Forelimb muscle (tissue), 1 donor: Measurements from ENCODE around the gene GDF9. TPM values are rescaled to one million over a fixed set of nuclear protein-coding genes. Genes with fewer than 3 reads are reported as not detected.
A peak's percentile ranks its signal among the peaks of the same experiment; 100 is the strongest.

ENCODE experiments used
- DNase-seq: peaks from one replicate; pipeline ENCODE4 v3.0.0-alpha.2; 2013; ENCODE audit warnings: low read depth
- polyA plus RNA-seq: library from polyadenylated mRNA; unstranded; fragments of 120-200 nt; gene quantifications from one replicate; pipeline ENCODE4 v1.2.1, GENCODE V29; 2013; ENCODE audit not compliant: insufficient read length

GDF9 gene
- polyA plus RNA-seq, 1 donor, result 0.95 TPM

- no peak for DNase-seq
Observed at GRCh38 chr5:132837868-132838267, 28.4 kb downstream of the GDF9 start.

DNA sequence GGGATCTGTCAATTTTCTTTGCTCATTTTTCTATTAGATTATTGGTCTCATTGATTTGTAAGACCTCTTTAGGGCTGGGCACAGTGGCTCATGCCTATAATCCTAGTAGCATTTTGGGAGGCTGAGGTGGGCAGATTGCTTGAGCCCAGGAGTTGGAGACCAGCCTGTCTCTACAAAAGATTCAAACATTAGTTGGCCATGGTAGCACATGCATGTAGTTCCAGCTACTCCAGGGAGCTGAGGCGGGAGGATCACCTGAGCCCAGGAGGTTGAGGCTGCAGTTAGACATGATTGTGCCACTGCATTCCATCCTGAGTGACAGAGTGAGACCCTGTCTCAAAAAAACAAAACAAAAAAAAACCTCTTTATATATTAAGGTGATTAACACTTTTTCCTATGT lies 29.4 kb downstream of the GDF9 start:
- DNase-seq, result no peak

- DNase-seq, result no peak
Observed at GRCh38 chr5:132834057-132834456, 32.2 kb downstream of the GDF9 start.

DNA sequence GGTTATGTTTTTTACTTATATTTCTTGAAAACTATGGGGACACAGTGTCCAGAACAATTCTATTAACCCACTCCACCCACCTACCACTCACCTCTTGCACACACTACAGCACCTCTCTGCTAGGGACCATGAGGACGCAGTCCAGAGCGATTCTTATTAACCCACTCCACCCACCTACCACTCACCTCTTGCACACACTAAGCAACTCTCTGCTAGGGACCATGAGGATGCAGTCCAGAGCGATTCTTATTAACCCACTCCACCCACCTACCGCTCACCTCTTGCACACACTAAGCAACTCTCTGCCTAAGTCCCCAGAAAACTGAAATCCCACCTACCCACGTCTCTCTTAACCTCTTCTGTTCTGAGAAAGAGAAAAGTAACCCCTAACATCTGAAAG lies 33.7 kb downstream of the GDF9 start:
- DNase-seq, result no peak

DNA sequence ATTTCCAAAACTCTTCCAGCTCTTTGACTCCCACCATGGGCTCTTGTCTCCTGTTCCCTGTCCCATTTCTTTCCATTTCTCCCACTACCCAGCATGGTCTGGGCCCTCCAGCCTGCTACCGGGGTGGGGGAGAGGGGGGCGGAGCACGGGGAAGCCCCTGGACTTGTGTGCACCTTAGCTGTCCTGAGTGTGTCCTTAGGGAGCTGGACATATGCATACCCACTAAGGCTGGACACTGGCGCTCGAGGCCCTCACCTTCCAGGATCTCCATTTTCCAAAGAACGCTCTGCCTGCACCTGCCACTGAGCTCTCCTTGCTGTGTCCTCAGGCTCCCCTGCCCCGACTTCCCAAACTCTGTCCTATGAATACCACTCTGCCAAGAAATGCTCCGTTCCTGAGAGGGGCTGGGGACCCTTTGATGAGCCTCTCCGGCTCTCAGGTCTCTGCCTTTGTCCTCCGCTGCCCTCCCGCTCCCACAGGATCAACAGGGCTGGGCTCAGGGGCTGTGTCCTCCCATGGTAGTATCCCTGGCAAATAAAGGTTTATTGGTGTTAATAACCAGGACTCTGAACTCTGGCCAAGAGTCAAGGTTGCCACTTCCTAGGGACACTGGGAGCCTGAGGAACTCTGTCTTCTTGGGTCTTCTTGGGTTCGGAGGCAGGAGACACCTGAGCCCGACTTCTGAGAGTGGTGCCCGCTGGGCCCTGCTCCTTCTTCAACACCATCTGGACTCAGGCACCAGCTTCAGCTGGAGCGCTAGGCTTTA lies 35.0 kb downstream of the GDF9 start:
- DNase-seq, result no peak

DNA sequence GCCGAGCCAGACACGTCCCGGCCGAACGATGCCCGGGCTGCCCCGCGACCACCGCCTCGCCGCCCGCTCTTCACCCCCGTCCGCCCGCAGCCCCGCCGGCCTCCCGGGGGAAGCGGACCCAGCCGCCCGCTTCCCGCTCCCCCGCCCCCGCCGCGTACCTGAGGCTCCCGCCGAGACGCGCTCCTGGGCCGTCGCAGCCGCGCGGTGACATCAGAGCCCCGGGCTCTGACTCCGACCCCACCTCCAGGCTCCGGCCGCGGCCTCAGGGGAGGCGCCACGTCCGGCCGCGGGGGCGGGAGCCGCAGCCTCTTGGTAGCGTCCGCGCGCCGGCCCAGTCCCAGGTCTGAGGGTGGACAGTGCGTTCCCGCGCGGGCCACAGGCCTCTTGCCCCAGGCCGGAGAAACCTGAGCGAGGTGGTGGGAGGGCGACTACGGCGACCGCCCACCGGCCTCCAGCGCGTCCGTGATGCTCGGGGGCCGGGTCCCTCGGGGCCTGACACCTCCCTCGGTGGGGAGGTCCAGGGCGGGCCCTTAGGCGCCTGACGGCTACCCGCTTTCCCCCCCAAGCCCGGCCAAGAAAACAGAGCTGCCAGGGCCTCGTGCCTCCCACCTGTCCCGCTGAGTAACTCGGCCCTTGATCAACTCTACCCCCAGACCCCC lies 35.7 kb downstream of the GDF9 start, which contains the start of gene SHROOM1:
SHROOM1 (minus strand) TSS at position 212 of the 659 bp plus-strand sequence. CDS start 4,507 bp downstream, outside the sequence.
- no peak for DNase-seq

DNA sequence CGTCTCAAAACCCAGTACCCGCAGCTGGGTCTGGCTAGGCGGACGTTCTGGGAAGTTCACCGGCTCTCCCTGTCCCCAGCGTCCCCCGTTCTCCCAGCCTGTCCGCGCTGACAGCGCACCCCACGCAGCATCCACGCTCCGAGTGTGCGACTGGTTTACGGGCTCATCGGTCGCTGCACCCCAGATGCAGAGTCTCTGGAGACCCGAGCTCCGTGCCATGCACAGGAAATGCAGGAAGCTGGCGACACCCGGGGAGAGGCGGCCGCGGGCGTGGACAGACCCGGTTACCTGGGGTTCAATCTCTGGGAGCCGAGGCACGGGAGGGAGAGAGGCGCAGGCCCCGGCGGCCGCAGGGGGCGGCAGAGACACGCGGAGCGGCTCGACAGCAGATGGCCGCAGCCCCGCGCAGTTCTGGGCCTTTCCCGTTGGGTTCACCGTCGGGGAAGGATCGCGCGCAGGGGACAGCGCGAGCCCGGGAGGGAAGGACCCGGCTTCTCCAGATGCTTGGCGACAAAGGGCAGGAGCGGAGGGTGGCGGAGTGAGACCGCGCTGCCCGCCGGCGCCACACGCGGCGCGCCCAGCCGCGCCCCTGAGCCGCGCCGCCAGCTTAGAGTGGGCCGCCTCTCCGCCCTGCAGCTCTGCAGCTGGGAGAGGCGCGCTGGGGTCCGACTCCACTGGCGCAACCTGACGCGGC lies 36.4 kb downstream of the GDF9 start:
- peak; percentile 36 for DNase-seq

- no peak for DNase-seq
Observed at GRCh38 chr5:132828846-132829494, 37.3 kb downstream of the GDF9 start.

DNA sequence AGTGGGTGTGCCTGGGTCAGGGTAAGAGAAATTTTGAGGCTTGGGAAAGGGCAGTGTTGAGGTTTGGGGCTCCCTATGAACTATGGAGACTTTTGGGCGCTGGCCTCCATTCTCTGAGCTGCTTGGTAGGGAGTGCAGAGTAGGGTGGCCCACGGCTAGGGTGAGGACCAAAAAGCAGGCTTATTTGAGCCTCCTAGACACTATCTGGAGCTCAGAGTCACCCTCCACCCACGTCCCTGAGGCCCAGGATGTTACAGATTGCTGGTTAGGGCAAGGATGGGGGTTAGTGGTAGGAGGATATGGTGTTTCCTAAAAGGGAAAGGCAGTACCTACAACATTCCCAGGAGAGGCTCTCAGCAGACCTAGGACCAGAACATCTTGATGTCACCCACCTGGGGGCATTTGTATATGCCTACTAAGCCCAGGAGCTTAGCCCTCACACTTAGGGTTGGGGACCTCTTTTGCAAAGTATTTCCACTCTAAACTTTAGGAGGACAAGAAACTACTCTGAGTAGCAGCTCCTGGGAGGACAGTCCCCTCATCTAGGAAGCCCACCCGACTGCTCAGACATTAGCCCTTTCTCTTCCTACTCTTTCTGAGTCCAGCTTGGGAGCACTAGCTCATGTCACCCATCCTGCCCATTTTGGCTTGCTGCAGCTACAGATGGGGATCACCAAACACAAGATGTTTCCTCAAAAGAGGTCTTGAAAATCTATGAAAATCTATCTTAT lies 38.2 kb downstream of the GDF9 start:
- no peak for DNase-seq

DNA sequence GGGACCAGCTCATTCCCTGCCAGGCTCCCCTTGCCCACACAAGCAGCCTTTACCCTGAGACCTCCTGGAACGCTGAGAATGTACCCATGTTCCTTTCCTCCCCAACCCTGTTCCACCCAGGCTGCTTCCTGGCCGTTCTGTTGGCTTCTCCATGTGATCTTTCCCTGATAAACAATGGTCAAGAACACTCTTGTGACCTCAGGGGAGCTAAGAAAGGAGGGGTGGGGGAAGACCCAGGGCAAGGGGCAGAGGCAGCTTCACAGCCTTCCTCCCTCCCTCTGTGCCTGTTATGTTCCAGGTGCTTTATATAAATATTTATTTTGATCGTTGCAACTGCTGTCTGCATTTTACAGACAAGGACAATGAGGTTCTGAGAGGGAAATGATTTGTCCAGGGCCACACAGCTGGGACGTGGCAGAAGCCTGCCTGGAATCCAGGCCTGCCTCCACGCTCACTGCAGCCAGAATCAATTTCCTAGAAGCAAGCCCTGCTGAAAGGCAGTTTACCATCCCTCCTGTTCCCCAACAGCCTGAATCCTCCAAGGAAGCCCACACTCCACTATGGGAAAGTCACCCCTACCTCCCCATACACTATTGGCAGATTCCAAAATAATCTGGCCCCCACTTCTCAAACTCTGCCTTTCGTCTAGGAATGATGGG lies 39.7 kb downstream of the GDF9 start:
- DNase-seq, result no peak

GRCh38 chr5:132825834-132826391 lies 40.4 kb downstream of the GDF9 start:
- DNase-seq, result no peak

GRCh38 chr5:132825033-132825833 lies 41.0 kb downstream of the GDF9 start:
- DNase-seq, result no peak

- DNase-seq, result no peak
Observed at GRCh38 chr5:132824426-132824825, 41.8 kb downstream of the GDF9 start.

DNA sequence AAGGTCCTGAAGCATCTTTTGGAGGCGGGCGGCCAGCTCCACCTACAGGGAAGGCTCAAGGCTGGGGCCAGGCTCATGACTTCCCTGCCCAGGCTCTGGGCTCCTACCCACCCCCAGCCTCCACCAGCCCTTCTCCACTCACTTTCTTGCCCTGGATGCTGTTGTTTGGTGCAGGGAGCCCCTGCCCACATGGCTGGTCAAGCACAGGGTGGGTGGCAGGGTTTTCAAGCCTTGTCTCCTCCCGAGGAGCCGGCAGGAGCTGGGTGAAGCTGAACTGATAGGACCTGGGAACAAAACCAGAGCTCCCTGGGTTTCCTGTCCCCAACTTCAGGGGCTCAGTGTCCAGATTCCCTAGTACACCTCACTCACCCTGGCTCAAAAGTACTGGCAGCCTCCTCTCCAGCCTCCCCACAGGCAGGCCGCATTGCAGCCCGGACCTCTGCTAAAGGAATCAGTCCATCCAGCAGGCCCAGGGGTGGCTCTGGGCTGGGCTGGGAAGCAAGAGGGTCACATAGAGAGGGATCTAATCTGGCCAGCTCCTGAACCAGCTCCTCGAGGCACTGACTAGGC lies 42.7 kb downstream of the GDF9 start:
- no peak for DNase-seq

- no peak for DNase-seq
Observed at GRCh38 chr5:132822650-132823480, 43.4 kb downstream of the GDF9 start.

GRCh38 chr5:132821791-132822190 lies 44.5 kb downstream of the GDF9 start:
- no peak for DNase-seq

- DNase-seq, result no peak
Observed at GRCh38 chr5:132821350-132821749, 44.9 kb downstream of the GDF9 start.

GRCh38 chr5:132820162-132820754 lies 46.0 kb downstream of the GDF9 start:
- peak; percentile 62 for DNase-seq
